Measurements from ENCODE around the gene UCP2. TPM values are rescaled to one million over a fixed set of nuclear protein-coding genes. Genes with fewer than 3 reads are reported as not detected.

Gene UCP2, protein sequence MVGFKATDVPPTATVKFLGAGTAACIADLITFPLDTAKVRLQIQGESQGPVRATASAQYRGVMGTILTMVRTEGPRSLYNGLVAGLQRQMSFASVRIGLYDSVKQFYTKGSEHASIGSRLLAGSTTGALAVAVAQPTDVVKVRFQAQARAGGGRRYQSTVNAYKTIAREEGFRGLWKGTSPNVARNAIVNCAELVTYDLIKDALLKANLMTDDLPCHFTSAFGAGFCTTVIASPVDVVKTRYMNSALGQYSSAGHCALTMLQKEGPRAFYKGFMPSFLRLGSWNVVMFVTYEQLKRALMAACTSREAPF
- total RNA-seq (2014; rRNA removed; shearing (Covaris generic)) = not detected in 2 replicates
- polyA plus RNA-seq (2015; cell fraction: cytosol; rRNA removed) = 0.28 TPM in 1 of 2 replicates, not detected in the other
- not detected in 2 replicates for polyA plus RNA-seq (2015; cell fraction: nucleus; rRNA removed)

DNA sequence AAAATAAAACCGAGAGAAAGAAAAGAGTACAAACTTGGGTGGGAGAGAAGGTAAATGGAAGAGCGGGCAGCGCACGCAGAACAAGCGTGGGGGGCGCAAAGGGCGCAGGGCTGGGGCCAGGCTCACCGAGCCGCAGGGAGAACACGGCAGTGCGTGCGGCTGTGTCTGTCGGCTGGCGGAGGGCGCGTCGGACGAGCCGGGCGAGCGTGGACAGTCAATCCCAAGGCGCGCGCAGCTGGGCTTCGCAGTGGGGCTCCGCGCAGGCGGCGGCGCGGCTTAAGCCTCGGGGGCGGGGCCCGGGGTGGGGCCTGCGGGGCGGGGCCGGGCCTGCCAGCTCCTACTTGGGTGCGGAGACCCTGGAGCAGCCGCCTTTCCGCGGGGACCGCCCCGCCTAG lies at the start of gene UCP2:
Gene UCP2, minus strand, starts transcription at position 249 of the 395 bp plus-strand sequence. CDS start 4,465 bp downstream, outside the sequence.
- no peak for DNase-seq (ENCODE audit: low read depth)

DNA sequence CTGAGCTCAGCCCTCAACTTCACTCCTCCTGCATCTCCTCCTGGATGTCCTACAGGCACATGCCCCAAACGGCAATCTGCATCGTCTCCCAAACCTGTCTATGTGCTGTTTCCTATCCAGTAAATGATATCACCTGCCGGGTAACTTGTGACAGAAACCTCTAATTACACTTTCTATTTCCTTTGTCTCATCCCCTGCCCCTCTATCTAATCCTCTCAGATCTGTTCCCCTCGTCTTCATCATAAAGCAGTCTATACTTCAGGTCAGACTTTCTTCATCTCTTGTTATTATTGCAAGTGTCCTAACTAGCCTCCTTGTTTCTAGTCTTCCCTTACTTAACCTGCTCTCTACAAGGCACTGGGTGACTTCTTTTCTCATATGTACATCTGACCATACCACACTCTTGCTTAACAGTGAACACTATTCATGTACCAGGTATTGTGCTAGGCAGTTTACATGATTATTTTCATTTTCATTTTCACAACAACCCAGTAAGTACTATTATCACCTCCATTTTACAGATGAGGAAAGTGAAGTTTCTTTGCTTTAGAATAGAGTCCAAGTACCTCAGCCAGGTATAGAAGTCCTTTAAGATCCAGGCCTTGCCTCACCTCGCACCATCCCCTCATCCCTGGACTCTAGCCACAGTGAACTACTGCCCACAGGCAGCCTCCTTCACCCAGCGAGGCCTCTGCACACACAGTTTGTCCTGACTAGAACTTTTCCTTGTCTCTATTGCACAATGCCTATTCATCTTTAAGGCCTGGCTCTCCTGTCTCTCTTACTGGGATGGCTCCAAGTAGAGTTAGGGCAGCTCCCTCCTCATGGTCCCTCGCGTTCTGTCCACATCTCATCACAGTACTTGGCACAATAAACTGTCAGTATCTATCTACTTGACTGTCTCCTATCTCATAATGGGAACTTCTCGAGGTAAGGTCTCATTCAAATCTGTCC lies 48.4 kb upstream of the UCP2 start:
- no peak for DNase-seq (ENCODE audit: low read depth)

DNA sequence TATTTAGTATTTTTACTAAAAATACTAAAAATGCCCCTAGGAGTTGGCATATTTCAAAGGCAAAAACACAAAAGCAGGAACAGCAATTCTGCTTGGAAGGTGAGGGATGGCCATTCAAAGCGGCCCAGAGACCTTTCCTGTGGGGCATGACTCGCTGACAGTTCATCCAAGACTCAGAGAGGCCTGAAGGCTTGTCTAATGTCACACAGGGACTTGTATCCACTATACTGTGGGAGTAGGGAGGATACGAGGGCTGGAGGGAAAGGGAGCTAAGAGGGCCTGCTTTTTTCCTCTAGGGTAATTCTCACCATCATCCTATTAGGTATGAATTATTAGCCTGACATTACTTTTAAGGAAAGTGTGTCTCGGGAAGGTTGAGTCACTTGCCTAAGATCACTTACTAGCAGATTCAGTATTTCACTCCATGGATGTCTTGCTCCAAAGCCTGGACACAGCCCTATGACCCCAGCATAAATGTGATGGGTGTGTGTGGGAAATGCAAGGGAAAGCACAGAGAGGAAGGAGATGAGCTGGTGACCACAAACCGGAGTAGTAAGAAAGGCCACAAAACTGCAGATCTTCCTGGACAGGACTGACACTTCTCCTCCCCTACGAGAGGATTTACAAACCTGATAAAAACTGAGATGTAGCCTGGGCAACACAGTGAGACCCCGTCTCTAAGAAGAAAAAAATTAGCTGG lies 43.0 kb upstream of the UCP2 start:
- peak; percentile 76 for DNase-seq (ENCODE audit: low read depth)

DNA sequence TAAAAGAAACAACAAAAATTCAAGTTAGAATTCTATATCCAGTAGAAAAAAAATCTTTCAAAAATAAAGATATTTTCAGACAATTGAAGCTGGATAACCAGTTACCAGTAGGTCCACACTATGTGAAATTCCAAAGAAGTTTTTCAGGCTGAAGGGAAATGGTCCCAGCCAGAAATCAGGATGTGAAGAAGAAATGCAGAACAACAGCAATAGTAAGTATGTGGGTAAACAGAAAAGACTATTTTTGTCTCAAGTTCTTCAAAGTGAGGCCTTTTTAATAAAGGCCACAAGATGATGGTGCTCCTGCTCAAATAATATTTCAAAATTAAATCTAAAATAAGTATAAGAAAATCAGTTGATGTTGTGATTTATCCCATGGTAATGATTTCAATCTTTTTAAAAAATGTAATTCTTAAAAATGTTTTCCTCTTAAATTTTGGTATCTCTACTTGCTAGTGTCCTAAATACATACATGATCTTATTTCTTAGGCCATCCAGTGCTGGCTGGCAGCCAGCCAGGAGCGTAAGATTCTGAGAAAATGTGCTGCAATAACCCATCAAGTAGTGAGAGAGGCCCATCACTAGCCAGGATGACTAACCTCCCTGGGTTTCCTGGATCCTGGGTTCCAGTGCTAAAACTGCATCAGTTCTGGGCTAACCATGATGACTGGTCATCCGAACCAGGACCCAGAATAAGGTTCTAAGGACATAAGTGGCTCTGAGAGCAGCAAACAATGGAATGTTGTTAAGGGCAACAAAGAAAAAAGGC lies 41.8 kb upstream of the UCP2 start:
- DNase-seq (ENCODE audit: low read depth) = peak; percentile 78

DNA sequence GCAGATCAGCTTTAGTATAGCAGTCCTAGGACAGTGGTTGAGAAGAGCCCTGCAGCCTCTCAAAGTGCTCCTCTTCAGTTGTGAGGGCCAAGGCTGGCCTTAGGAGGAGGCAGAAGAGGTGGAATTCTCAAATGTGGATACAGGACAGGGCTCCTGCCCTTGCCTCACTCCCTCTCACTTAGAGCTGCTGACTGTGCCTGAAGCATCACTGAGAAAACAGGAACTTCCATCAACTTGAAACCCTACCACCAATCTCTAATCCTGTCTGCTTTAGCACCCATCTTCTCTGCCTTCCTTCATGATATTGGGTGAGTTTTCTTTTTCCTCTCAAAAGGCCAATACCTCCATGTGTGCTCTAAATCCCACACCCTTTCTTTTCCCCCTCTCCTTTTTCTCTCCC lies 40.6 kb upstream of the UCP2 start:
- no peak for DNase-seq (ENCODE audit: low read depth)

DNA sequence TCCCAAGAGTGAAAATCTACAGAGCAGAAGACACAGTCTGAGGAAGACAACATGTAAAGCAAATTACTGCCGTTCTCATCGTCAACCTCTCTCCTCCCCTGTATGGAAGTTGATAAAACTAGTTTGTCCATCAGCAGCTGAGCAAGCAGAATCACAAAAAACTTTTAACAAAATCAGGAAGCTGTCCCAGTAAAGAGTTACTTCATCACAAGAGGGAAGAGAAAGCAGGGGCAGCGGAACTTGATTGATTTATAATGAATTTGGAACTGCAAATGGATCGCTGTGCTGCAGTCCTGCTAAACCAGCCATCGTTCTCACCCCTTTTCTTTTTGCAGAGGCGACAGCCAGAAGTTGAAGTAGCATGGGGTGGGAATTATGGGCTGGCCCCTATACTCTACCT lies 39.9 kb upstream of the UCP2 start:
- no peak for DNase-seq (ENCODE audit: low read depth)

- no peak for DNase-seq (ENCODE audit: low read depth)
These were observed 39.4 kb upstream of the UCP2 start for GRCh38 chr11:74021998-74022397.

DNA sequence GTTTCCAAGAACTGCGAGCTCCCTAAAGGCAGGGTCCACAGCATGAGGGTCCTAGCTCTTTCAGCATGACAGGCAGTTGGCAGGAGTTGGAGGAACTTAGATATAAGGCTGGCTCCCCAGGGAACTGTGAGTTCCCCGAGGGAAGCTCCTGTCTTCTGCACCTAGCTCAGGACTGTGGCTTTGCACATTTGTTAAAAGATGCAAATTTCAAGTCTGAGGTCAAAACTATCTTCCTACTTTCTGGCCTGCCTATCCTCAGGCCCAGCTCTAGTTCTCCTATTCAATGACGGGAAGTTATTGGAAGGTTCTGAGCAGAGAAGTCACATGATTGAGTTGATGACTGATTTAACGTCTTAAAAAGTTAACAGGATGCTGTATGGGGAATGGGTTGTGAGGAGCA lies 37.9 kb upstream of the UCP2 start:
- DNase-seq (ENCODE audit: low read depth) = no peak

- no peak for DNase-seq (ENCODE audit: low read depth)
These were observed 37.2 kb upstream of the UCP2 start for GRCh38 chr11:74019860-74020259.

DNA sequence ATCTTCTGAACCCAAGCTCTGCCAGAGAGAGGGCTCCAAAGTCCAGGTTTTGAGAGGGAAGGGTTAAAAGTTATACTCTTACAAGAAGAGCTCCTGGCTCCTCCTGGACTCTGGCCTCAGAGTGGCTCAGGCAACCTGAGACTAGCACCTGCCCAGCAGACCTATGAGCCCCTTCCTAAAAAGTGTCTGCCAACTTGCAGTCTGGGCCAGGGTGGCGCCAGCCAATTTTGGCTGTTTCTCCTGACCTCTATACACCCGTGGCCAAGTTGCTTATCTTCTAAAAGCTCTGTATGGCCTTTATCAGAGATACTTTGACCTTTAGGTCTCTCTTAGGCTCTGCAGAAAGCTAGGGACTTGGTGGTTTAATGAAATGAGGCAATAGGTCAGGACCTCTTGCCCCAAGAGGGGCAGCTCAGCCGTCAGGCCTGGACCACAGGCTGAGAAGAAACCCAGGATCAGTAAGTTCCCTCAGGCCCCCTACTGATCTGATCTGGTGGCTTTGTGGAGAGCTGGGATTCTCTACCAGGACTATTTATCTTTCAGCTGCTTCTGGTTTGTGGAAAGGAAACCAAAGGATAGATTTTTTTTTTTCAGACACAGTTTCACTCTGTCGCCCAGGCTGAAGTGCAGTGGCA lies 36.6 kb upstream of the UCP2 start:
- DNase-seq (ENCODE audit: low read depth) = no peak

GRCh38 chr11:74018331-74019005 lies 35.8 kb upstream of the UCP2 start:
- no peak for DNase-seq (ENCODE audit: low read depth)

DNA sequence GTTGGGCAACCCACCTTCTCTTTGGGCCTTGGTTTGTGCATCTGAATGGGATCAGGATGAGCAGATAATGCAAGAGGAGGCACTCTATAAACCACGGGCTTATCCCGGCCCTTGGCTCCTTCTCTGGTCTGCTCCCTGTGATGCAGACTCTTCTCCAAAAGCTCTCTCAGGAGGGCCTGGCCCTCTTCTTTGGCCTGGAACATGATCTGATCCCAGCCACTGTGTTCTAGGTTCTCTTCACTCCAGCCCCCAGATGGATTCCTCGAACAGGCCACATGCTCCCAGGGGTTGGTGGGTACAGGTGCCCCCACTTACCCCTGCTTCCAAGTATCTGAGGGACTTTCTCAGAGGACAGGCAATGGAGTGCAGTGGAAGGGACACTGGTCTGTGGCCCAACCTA lies 35.0 kb upstream of the UCP2 start:
- DNase-seq (ENCODE audit: low read depth) = no peak

DNA sequence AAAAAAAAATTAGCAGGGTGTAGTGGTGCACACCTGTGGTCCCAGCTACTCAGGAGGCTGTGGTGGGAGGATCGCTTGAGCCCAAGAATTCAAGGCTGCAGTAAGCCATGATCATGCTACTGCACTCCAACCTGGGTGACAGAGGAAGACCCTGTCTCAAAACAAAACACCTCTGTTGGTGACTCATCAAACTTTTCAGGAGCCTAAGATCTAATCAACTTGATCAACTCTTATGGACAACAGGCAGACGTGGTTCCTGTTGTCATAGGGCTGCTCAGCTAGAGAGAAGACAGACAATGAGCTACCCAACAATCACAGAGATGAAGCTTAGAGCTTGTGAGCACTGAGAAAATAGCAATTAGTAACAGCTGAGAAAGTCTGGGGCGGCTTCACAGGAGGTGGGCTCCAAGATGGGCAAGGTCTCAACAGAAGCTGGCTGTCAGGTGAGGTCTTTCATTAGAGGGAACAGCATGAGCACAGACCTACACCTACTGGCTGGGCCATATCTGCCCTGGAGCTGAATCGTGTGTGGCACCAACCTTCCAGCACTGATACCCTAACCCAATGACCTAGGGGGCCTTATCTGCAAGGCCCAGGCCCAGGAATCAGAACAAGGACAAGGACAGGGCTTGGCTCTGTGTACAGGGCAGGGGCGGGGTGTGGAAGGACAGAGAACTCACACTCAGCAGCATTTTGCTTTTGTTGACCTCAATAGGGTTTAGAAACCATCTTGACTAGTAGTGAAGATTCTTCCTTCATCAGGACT lies 33.5 kb upstream of the UCP2 start:
- no peak for DNase-seq (ENCODE audit: low read depth)

GRCh38 chr11:74014880-74015279 lies 32.2 kb upstream of the UCP2 start:
- no peak for DNase-seq (ENCODE audit: low read depth)

DNA sequence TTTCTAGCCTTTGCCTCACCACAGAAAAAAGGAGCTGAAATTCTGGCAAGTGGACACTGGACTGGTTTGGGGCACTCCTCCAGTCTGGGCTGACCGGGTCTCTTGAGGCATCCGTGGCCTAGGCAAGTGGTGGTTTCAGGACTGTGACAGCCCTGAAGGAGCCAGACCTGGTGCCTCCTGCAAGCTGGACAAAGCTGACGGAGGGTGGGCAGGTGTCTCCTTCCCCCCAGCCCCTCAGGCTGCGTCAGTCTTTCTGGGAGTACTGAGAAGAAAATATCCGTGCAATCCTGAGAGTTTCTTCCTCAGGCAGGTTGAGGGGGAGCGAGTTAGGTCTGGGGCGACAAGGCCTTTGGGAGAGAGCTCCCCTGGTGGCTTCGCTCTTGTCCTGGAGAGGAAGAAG lies 30.5 kb upstream of the UCP2 start:
- no peak for DNase-seq (ENCODE audit: low read depth)

DNA sequence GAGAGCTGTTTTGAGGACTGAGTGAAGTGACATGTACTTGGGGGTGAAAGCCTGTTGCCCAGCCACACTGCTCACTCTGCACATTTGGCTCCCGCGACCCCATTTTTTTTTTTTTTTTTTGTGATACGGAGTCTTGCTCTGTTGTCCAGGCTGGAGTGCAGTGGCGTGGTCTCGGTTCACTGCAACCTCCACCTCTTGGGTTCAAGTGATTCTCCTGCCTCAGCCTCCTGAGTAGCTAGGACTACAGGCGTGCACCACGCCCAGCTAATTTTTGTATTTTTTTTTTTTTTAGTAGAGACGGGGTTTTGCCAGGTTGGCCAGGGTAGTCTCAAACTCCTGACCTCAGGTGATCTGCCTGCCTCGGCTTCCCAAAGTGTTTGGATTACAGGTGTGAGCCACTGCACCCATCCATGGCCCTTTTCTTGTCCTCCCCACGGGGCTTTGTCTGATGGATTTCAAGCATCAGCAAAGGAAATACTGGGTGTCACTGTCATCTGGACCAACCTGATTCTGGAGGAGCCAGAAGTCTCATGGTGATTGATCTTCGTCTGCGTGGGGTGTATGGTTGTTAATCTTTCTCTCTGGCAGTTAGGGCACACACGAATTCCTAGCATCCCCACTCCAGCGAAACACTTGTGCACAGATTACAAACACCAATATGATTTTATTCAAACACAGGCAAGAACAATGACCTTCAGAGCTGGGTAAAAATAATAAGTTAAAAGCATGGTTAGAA lies 29.6 kb upstream of the UCP2 start:
- no peak for DNase-seq (ENCODE audit: low read depth)

- no peak for DNase-seq (ENCODE audit: low read depth)
These were observed 28.9 kb upstream of the UCP2 start for GRCh38 chr11:74011360-74012073.
